ENCODE measurements around the gene ZNF333.
"Not testable (repeated sequence)": the region's sequence is repeated elsewhere in the genome, so short reads cannot be mapped to it uniquely, and the experiment has no call there.

Gene ZNF333

DNA sequence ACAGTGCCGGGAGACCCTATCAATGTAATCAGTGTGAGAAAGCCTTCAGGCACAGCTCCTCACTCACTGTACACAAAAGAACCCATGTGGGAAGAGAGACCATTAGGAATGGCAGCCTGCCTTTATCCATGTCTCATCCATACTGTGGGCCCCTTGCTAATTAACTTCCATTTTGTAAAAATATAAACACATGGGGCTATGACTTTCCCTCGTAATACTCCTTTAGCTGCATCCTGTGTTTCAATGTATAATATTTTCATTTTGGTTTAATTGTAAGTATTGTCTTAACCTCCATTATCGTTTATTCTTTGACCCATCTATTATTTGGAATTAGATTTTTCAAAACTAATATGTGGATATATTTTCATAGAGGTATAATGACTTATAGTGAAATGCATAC, 29.3 kb downstream of the ZNF333 start:
- DNase-seq (ENCODE audit: low spot score in 2 of 2) = no peak
- no peak overlapping the region for H3K4me3 ChIP-seq
- H3K9me3 ChIP-seq = peaks cover 26% of the 10 kb centered on the region
- H3K36me3 ChIP-seq (replicated peaks) = peaks cover 12% of the 10 kb centered on the region
- in situ Hi-C loops (cut with MboI; ENCODE audit: low sequenced_read_pairs) = no loop called here
- no peaks in the 10 kb centered on the region for H3K27me3 ChIP-seq (ENCODE audit: low read depth)
- no peaks in the 10 kb centered on the region for H3K4me1 ChIP-seq

DNA sequence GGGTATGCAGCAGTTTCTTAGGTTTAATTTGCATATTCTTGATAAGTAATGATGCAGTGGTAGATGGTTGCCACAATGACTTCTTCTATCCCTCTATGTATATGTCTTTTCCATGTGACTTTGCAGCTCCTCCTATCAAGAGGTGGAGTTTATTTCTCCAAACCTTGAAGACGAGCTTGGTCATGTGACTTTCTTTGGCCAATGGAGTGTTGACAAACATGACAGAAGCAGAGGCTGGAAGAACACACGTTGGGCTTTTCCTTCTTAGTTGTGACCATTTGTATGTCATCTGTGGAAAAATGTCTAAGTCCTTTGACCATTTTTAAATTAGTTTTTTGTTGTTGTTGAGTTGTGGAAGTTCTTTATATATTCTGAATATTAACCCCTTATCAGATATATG, 32.3 kb downstream of the ZNF333 start:
- no peak for DNase-seq (ENCODE audit: low spot score in 2 of 2)
- H3K36me3 ChIP-seq (replicated peaks) = peaks cover 12% of the 10 kb centered on the region
- peaks cover 25% of the 10 kb centered on the region for H3K9me3 ChIP-seq
- no peaks in the 10 kb centered on the region for H3K27me3 ChIP-seq (ENCODE audit: low read depth)
- in situ Hi-C loops (cut with MboI; ENCODE audit: low sequenced_read_pairs) = no loop called here
- H3K4me3 ChIP-seq = no peak overlapping the region
- H3K4me1 ChIP-seq = no peaks in the 10 kb centered on the region

DNA sequence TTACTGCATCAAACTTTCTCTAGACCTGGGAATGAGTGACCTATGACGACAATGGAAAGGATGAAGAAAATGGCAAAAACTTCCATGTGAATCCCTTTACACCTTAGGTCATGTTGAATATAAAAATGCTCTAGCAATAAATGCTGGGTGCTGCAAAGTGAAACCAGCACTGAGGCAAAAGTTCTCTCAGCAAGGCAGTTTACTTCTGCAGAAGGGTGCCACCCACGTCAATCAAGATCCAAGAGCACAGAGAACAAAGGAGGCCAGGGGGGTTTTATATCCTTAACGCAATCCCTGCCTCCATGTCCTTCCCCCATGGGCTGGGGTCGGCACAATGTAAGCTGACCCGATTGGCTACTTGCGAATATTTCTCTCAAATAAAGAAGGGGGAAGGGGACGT, 38.7 kb downstream of the ZNF333 start:
- H3K4me1 ChIP-seq = no peaks in the 10 kb centered on the region
- DNase-seq (ENCODE audit: low spot score in 2 of 2) = no peak
- H3K9me3 ChIP-seq = no peaks in the 10 kb centered on the region
- no peak overlapping the region for H3K4me3 ChIP-seq
- in situ Hi-C loops (cut with MboI; ENCODE audit: low sequenced_read_pairs) = no loop called here
- no peaks in the 10 kb centered on the region for H3K36me3 ChIP-seq (replicated peaks)
- H3K27me3 ChIP-seq (ENCODE audit: low read depth) = no peaks in the 10 kb centered on the region

DNA sequence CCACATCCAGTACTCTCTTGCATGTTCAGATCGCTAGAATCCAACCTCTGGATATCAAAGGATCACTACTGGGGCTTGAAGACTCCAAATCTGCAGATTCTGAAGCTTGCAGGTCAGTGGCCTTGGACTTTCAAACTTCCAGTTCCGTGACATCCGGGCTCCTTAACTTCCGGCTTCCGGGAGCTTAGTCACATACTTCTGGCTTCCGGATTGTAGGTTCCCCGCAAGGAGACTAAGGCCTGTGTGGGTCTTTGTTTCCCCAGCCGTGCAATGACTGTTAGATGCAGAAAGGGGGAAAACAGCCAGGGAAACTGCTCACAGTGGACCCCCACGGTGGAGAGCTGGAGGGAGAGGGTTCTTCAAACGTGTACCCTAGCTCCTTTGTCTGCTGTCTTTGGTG, 41.4 kb downstream of the ZNF333 start:
- in situ Hi-C loops (cut with MboI; ENCODE audit: low sequenced_read_pairs) = no loop called here
- Histone ChIP-seq H3K27me3 (ENCODE audit: low read depth) (no peaks in the 10 kb centered on the region), H3K4me3 (no peak overlapping the region), H3K9me3 (no peaks in the 10 kb centered on the region), H3K4me1 (no peaks in the 10 kb centered on the region), H3K36me3 (replicated peaks) (no peaks in the 10 kb centered on the region)
- no peak for DNase-seq (ENCODE audit: low spot score in 2 of 2)

DNA sequence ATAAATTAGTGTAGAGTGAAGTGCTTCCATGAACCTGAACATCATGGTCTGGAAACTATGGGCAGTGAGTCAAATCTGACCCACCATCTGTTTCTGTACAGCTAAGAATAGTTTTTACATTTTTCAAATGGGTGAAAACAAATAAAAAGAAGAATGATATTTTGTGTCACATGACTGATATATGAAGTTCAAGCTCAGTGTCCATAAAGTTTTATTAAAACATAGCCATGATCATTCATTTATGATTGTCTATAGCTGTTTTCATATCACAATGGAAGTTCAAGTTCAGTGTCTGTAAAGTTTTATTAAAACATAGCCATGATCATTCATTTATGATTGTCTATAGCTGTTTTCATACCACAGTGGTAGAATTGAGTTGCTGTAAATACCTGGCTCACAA, 42.7 kb downstream of the ZNF333 start:
- no peaks in the 10 kb centered on the region for H3K27me3 ChIP-seq (ENCODE audit: low read depth)
- H3K4me1 ChIP-seq = no peaks in the 10 kb centered on the region
- H3K9me3 ChIP-seq = no peaks in the 10 kb centered on the region
- no peak for DNase-seq (ENCODE audit: low spot score in 2 of 2)
- no peak overlapping the region for H3K4me3 ChIP-seq
- in situ Hi-C loops (cut with MboI; ENCODE audit: low sequenced_read_pairs) = no loop called here
- H3K36me3 ChIP-seq (replicated peaks) = no peaks in the 10 kb centered on the region

DNA sequence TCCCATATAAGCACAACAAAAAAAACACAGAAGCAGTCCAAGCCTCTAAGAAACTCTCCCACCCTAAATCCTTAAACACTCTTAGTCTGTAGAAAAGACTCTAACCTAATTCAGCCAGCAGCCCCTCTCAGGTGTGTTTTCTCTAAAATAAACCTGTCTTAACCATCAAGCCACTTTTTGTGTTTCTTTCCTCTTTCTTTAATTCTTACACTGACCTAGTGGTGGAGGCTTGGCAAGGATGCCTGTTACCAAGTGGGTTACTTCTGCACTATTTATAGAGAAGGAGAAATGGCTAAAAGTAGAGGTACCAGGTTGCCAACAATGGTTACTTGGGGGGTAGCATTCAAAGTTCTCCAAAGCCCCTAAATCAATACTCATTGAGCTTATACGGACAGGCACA, 43.7 kb downstream of the ZNF333 start:
- Histone ChIP-seq H3K36me3 (replicated peaks) (no peaks in the 10 kb centered on the region), H3K9me3 (no peaks in the 10 kb centered on the region), H3K4me1 (no peaks in the 10 kb centered on the region), H3K4me3 (no peak overlapping the region), H3K27me3 (ENCODE audit: low read depth) (no peaks in the 10 kb centered on the region)
- in situ Hi-C loops (cut with MboI; ENCODE audit: low sequenced_read_pairs) = no loop called here
- DNase-seq (ENCODE audit: low spot score in 2 of 2) = no peak

DNA sequence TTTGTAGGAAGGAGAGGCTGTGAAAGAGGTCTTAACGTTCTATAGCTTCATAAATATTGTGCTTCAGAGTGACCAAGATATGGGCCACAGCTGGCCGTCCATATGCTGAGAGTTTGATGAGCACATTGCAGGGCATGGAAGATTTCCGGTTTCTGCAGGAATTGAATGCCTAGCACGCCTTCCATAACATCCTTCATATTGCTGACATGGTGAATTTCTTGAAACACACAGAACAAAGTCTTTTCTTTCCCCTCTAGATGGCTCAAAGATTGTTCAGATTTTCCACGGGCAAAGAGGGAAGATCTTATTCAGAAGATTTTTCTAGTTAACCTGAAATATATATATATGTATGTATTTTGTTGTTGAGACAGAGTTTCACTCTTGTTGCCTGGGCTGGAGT, 46.1 kb downstream of the ZNF333 start:
- H3K4me3 ChIP-seq = no peak overlapping the region

DNA sequence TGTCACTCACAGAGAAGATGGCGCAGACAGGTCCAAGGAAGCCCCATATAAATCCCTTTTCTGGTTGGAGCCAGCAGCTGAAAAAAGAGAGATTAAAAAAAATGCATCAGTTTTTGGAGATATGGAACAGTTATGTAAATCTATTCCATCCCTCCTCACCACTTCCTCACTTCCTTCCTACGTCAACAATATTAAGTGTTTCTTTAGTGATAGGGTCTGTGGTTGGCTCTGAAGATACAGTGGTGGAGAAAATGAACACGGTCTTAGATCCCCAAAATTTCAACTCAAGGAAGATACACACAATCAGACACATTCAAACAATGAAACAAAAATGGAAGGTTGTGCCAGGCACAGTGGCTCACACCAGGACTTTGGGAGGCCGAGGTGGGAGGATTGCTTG, 57.0 kb downstream of the ZNF333 start:
- in situ Hi-C loops (cut with MboI; ENCODE audit: low sequenced_read_pairs) = no loop called here
- Histone ChIP-seq H3K4me1 (no peaks in the 10 kb centered on the region), H3K9me3 (no peaks in the 10 kb centered on the region), H3K36me3 (replicated peaks) (no peaks in the 10 kb centered on the region), H3K27me3 (ENCODE audit: low read depth) (no peaks in the 10 kb centered on the region), H3K4me3 (no peak overlapping the region)
- DNase-seq (ENCODE audit: low spot score in 2 of 2) = no peak

More for the DNA sequence above, 46.1 kb downstream of the ZNF333 start:
- no peak for DNase-seq (ENCODE audit: low spot score in 2 of 2)
- H3K36me3 ChIP-seq (replicated peaks) = no peaks in the 10 kb centered on the region
- no peaks in the 10 kb centered on the region for H3K4me1 ChIP-seq
- no peaks in the 10 kb centered on the region for H3K9me3 ChIP-seq
- in situ Hi-C loops (cut with MboI; ENCODE audit: low sequenced_read_pairs) = no loop called here
- no peaks in the 10 kb centered on the region for H3K27me3 ChIP-seq (ENCODE audit: low read depth)

DNA sequence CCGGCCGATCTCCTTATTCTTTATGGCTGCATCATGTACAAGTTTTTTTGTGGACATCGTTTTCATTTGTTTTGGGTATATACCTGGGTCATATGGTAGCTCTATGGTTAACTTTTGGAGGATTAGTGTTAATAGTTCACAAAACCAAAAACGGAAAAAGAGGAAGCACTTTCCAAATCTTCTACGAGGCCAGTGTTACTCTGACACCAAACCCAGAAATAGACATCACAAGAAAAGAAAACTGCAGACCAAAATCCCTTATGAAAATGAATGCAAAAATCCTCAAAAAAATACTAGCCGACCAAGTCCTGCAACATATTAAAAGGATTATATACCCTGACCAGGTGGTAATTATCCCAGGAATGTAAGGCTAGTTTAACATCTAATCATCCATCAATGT, 58.8 kb downstream of the ZNF333 start:
- in situ Hi-C loops (cut with MboI; ENCODE audit: low sequenced_read_pairs) = no loop called here
- no peak for DNase-seq (ENCODE audit: low spot score in 2 of 2)
- no peaks in the 10 kb centered on the region for H3K27me3 ChIP-seq (ENCODE audit: low read depth)
- no peaks in the 10 kb centered on the region for H3K9me3 ChIP-seq
- no peak overlapping the region for H3K4me3 ChIP-seq
- no peaks in the 10 kb centered on the region for H3K36me3 ChIP-seq (replicated peaks)
- H3K4me1 ChIP-seq = no peaks in the 10 kb centered on the region

DNA sequence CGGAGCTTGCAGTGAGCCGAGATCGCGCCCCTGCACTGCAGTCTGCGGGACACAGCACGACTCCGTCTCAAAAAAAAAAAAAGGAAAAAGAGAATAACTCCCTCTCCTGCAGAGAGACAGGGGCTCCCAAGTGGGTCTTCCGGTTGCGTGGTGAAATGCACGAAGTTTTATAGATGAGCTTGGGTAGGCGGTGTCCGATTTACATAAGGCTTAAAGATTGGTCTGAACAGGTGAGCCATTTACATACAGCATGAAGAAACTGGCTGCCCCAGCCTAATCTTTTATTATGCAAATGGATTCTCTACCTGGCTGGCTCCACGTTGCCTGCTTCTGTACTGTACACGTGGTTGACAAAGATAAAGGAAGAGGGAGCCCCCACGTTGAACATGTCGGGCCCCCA, 69.0 kb downstream of the ZNF333 start:
- Histone ChIP-seq H3K36me3 (replicated peaks) (no peaks in the 10 kb centered on the region), H3K9me3 (no peaks in the 10 kb centered on the region), H3K4me1 (no peaks in the 10 kb centered on the region), H3K27me3 (ENCODE audit: low read depth) (no peaks in the 10 kb centered on the region), H3K4me3 (no peak overlapping the region)
- in situ Hi-C loops (cut with MboI; ENCODE audit: low sequenced_read_pairs) = no loop called here
- no peak for DNase-seq (ENCODE audit: low spot score in 2 of 2)

DNA sequence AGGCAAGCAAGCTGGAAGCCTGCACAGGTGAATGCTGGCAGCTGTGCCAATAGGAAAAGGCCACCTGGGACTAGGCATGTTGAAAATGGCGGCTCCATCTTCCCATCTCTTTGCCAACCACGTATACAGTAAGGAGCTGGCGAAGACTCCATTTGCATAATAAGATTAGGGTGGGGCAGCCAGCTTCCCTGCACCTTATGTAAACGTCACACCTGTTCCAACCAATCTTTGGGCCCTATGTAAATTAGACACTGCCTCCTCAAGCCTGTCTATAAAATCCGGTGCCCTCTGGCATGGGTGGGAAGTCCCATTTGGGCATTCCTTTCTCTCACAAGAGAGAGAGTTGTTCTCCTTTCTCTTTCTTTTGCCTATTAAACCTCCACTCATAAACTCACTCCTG, 71.8 kb downstream of the ZNF333 start:
- in situ Hi-C loops (cut with MboI; ENCODE audit: low sequenced_read_pairs) = no loop called here
- DNase-seq (ENCODE audit: low spot score in 2 of 2) = no peak
- Histone ChIP-seq H3K9me3 (no peaks in the 10 kb centered on the region), H3K36me3 (replicated peaks) (no peaks in the 10 kb centered on the region), H3K4me1 (no peaks in the 10 kb centered on the region), H3K27me3 (ENCODE audit: low read depth) (no peaks in the 10 kb centered on the region), H3K4me3 (no peak overlapping the region)

DNA sequence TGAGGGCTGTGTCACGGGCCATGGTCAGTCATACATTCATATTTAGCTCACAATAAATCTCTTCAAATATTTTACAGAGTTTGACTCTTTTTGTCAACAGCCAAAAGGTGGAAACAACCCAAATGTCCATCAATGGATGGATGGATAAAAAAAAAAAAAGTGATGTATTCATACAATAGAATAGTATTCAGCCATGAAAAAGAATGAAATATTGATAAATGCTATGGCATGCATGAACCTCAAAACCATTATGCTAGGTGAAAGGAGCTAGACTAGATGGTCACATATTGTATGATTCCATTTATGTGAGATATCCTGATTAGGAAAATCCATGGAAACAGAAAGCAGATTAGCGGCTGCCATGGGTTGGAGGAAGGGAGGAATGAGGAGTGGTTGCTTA, 72.3 kb downstream of the ZNF333 start:
- DNase-seq (ENCODE audit: low spot score in 2 of 2) = no peak
- Histone ChIP-seq H3K4me1 (no peaks in the 10 kb centered on the region), H3K9me3 (no peaks in the 10 kb centered on the region), H3K4me3 (no peak overlapping the region), H3K27me3 (ENCODE audit: low read depth) (no peaks in the 10 kb centered on the region), H3K36me3 (replicated peaks) (no peaks in the 10 kb centered on the region)
- in situ Hi-C loops (cut with MboI; ENCODE audit: low sequenced_read_pairs) = no loop called here

DNA sequence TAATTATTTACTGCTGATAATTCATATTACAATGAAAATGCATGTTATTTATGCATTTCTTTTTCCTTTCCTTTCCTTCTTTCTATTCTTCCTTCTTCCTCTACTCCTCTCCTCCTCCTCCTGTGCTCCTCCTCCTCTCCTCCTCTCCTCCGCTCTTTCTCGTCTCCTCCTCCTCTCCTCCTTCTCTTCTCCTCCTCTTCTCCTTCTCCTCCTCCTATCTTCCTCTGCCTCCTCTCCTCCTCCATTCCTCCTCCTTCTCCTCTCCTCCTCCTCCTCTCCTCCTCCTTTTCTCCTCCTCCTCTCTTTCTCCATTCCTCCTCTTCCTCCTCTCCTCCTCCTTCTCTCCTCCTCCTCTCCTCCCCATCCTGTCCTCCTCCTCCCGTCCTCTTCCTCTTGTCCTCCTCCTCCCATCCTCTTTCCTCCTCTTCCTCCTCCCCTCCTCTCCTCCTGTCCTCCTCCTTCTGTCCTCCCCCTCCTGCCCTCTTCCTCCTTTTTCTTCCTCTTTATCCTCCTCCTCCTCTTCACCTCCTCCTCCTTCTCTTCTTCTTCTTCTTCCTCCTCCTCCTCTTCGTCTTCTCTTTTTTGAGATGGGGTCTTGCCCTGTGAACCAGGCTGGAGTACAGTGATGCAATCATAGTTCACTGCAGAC, 73.8 kb downstream of the ZNF333 start:
- no peaks in the 10 kb centered on the region for H3K9me3 ChIP-seq
- in situ Hi-C loops (cut with MboI; ENCODE audit: low sequenced_read_pairs) = no loop called here
- no peaks in the 10 kb centered on the region for H3K27me3 ChIP-seq (ENCODE audit: low read depth)
- no peak overlapping the region for H3K4me3 ChIP-seq
- DNase-seq (ENCODE audit: low spot score in 2 of 2) = no peak
- H3K4me1 ChIP-seq = no peaks in the 10 kb centered on the region
- H3K36me3 ChIP-seq (replicated peaks) = no peaks in the 10 kb centered on the region

DNA sequence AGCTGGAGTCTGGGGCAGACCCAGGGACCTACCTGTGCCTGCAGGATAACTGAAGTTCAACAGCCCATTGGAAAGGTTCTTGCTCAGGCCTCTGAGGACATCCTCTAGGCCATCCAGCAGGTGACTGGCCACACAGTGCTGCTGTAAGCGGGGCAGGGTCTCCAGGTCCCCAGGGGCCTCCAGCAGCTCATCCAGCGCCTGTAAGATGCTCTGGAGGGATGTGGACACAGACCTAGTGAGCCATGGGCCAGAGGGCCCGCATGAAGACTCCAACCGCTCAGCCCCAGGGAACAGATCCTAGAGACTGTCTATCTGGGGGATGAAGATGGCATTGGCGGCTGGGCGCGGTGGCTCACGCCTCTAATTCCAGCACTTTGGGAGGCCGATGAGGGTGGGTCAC, 74.6 kb downstream of the ZNF333 start:
- Histone ChIP-seq H3K4me1 (no peaks in the 10 kb centered on the region), H3K36me3 (replicated peaks) (no peaks in the 10 kb centered on the region), H3K9me3 (no peaks in the 10 kb centered on the region), H3K27me3 (ENCODE audit: low read depth) (no peaks in the 10 kb centered on the region), H3K4me3 (no peak overlapping the region)
- no peak for DNase-seq (ENCODE audit: low spot score in 2 of 2)
- in situ Hi-C loops (cut with MboI; ENCODE audit: low sequenced_read_pairs) = no loop called here

DNA sequence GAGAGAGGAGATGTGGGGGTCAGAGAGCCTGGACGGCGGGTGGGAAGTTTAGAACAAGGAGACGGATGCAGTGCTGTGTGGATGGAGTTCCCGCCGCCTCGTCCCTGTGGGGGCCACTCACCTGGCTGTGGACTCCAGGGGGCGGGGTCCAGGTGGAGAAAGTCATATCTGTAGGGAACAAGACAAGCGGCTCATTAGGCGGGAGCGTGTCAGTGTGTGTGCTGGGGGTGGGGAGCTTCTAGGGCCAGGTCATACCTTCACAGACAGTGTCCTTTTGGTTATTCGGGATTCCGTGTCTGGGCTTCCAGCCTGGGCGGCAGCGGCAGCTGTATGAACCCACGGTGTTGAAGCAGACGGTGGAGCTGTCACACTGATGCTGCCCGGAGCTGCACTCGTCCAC, 75.6 kb downstream of the ZNF333 start:
- H3K36me3 ChIP-seq (replicated peaks); H3K9me3 ChIP-seq; H3K4me3 ChIP-seq; DNase-seq (ENCODE audit: low spot score in 2 of 2); H3K4me1 ChIP-seq; H3K27me3 ChIP-seq (ENCODE audit: low read depth): not testable (repeated sequence)
- in situ Hi-C loops (cut with MboI; ENCODE audit: low sequenced_read_pairs) = loop anchor here (5.0 kb wide), 1 partner anchor 368 kb away; no protein-coding TSS in a partner anchor
